Subcutaneous abdominal adipose tissue (tissue), 5 donors: ENCODE data around the gene TBC1D5.
"Not testable (repeated sequence)": the region's sequence is repeated elsewhere in the genome, so short reads cannot be mapped to it uniquely, and the experiment has no call there.

Source experiments
- H3K27ac ChIP-seq: one replicate; pipeline ENCODE4 v1.7.0; 2013; ENCODE audit warnings: low read depth, mild to moderate bottlenecking, inconsistent platforms, low read length, moderate library complexity
- H3K27me3 ChIP-seq, 5 donors: one replicate each; pipeline ENCODE4 v1.7.0; 2013; ENCODE audit warnings: low read length in 5 of 5, inconsistent platforms in 1 of 5; ENCODE audit not compliant: control insufficient read depth in 5 of 5, insufficient read depth in 4 of 5
- H3K36me3 ChIP-seq, 5 donors: one replicate each; pipeline ENCODE4 v1.7.0; 2013; ENCODE audit warnings: low read length in 5 of 5; ENCODE audit not compliant: control insufficient read depth in 5 of 5, insufficient read depth in 5 of 5
- H3K4me1 ChIP-seq, 5 donors: one replicate each; pipeline ENCODE4 v1.7.0; 2013; ENCODE audit warnings: low read length in 5 of 5, mild to moderate bottlenecking in 3 of 5, moderate library complexity in 1 of 5; ENCODE audit not compliant: control insufficient read depth in 5 of 5, insufficient read depth in 5 of 5
- H3K4me3 ChIP-seq, 5 donors: one replicate each; pipeline ENCODE4 v1.7.0; 2013; ENCODE audit warnings: low read length in 5 of 5, low read depth in 1 of 5
- H3K9ac ChIP-seq, 5 donors: one replicate each; pipeline ENCODE4 v1.7.0; 2013; ENCODE audit warnings: low read length in 5 of 5, mild to moderate bottlenecking in 4 of 5, moderate library complexity in 3 of 5
- H3K9me3 ChIP-seq, 5 donors: one replicate each; pipeline ENCODE4 v1.7.0; 2013; ENCODE audit warnings: low read length in 5 of 5; ENCODE audit not compliant: control insufficient read depth in 5 of 5
- donor health status: healthy.
- donor health status: healthy.
- donor health status: healthy.
- donor health status: healthy.
- donor health status: healthy.

Gene TBC1D5

GRCh38 chr3:17546500-17547255 lies 195.8 kb downstream of the TBC1D5 start:
- H3K27me3 ChIP-seq, result no peaks in the 10 kb centered on the region
- H3K27ac ChIP-seq, result no peak overlapping the region
- no peaks in the 10 kb centered on the region for H3K4me1 ChIP-seq
- peaks cover 0 to 3% (median 0%) of the 10 kb centered on the region in 5 donors for H3K36me3 ChIP-seq
- no peak overlapping the region for H3K9ac ChIP-seq
- no peaks in the 10 kb centered on the region for H3K9me3 ChIP-seq
- no peak overlapping the region for H3K4me3 ChIP-seq

DNA sequence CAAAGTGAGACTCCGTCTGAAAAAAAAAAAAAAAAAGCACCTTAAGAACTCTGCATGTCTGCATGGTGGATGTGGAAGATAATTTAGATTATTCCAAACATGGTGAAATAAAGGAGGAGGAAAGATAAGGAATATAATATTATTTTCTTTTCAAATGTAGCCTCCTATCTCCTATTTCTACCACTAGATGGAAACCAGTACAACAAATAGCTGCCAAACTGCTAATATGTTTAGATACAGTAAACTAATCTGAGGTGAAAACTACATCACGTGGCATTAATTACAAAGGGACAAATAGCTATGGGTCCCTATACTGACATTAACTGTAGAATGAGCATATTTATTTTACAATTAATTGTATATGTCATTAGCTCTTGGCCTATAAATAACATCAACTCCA lies 197.8 kb downstream of the TBC1D5 start:
- H3K27me3 ChIP-seq, result no peaks in the 10 kb centered on the region
- no peak overlapping the region for H3K4me3 ChIP-seq
- no peaks in the 10 kb centered on the region for H3K9me3 ChIP-seq
- no peak overlapping the region for H3K9ac ChIP-seq
- peaks cover 0 to 3% (median 0%) of the 10 kb centered on the region in 5 donors for H3K36me3 ChIP-seq
- H3K4me1 ChIP-seq, result no peaks in the 10 kb centered on the region
- no peak overlapping the region for H3K27ac ChIP-seq

GRCh38 chr3:17542591-17542990 lies 199.8 kb downstream of the TBC1D5 start:
- H3K4me1 ChIP-seq, result no peaks in the 10 kb centered on the region
- H3K36me3 ChIP-seq, result no peaks in the 10 kb centered on the region
- no peaks in the 10 kb centered on the region for H3K27me3 ChIP-seq
- no peak overlapping the region for H3K27ac ChIP-seq
- no peak overlapping the region for H3K9ac ChIP-seq
- H3K9me3 ChIP-seq, result no peaks in the 10 kb centered on the region
- no peak overlapping the region for H3K4me3 ChIP-seq

GRCh38 chr3:17539436-17539835 lies 203.0 kb downstream of the TBC1D5 start:
- Histone ChIP-seq H3K9ac (no peak overlapping the region), H3K4me1 (peaks cover 0 to 8% (median 4%) of the 10 kb centered on the region in 5 donors), H3K27me3 (no peaks in the 10 kb centered on the region), H3K36me3 (no peaks in the 10 kb centered on the region), H3K4me3 (no peak overlapping the region), H3K9me3 (no peaks in the 10 kb centered on the region), H3K27ac (no peak overlapping the region)

- Histone ChIP-seq H3K4me3 (no peak overlapping the region), H3K9ac (peak overlapping the region in 1 of 5 donors; percentile 32), H3K27me3 (no peaks in the 10 kb centered on the region), H3K27ac (no peak overlapping the region), H3K36me3 (no peaks in the 10 kb centered on the region), H3K9me3 (no peaks in the 10 kb centered on the region), H3K4me1 (peaks cover 0 to 8% (median 4%) of the 10 kb centered on the region in 5 donors)
Measured at GRCh38 chr3:17535274-17535673, 207.2 kb downstream of the TBC1D5 start.

DNA sequence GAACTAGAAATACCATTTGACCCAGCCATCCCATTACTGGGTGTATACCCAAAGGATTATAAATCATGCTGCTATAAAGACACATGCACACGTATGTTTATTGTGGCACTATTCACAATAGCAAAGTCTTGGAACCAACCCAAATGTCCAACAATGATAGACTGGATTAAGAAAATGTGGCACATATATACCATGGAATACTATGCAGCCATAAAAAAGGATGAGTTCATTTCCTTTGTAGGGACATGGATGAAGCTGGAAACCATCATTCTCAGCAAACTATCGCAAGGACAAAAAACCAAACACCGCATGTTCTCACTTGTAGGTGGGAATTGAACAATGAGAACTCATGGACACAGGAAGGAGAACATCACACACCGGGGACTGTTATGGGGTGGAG lies 210.0 kb downstream of the TBC1D5 start:
- H3K4me3 ChIP-seq, H3K9ac ChIP-seq, H3K4me1 ChIP-seq, H3K9me3 ChIP-seq, H3K27ac ChIP-seq, H3K36me3 ChIP-seq, H3K27me3 ChIP-seq: not testable (repeated sequence)

DNA sequence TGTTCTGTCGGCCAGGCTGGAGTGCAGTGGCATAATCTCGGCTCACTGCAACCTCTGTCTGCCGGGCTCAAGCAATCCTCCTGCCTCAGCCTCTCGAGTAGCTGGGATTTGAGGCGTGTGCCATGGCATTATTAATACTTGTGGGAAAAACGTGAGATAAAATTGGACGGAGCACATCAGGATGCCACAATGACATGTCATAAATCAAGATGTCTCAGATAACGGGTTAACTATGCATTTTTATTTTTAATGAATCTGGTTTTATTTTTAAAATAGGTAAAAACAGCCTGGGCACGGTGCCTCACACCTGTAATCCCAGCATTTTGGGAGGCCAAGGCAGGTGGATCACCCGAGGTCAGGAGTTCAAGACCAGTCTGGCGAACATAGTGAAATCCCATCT lies 212.8 kb downstream of the TBC1D5 start:
- Histone ChIP-seq H3K4me3 (no peak overlapping the region), H3K27me3 (no peaks in the 10 kb centered on the region), H3K4me1 (no peaks in the 10 kb centered on the region), H3K27ac (no peak overlapping the region), H3K9me3 (no peaks in the 10 kb centered on the region), H3K36me3 (no peaks in the 10 kb centered on the region), H3K9ac (no peak overlapping the region)

DNA sequence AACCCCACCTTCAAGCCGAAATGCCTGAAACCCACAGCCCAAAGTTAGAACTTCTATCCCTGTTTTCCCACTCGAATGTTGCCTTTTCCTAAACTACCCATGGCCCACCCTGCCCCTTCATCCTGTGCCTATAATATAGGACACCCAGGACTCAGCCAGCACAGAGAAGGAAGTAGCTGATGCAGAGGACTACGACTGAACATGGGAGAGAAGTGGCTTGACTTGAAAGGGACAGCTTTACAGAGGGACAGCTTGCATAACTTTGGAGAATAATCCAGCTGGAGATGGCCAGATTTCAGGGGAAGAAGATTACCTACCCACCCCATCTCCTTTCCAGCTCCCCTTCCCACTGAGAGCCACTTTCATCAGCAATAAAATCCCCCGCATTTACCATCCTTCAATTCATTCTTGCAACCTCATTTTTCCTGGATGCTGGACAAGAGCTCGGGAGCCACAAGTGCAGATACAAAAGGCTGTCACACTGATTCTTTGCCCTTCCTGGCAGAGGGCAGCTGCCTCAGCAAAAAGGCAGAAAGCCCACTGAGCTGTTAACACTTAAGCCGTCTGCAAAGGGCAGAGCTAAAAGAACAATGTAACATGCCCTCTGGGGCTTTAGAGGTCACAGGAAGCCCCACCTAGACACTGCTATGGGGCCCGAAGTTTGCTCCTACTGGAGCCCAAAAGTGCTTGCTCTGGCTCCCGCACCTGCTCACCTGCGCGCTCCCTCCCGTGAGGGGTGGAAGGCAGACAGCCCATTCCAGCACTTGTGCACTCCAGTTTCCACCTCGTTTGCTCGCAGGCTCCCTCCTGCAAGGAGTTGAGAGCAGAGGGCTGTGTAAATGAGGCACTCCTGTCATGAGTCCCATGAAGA lies 224.0 kb downstream of the TBC1D5 start:
- no peaks in the 10 kb centered on the region for H3K27me3 ChIP-seq
- no peaks in the 10 kb centered on the region for H3K4me1 ChIP-seq
- H3K9ac ChIP-seq, result no peak overlapping the region
- no peak overlapping the region for H3K4me3 ChIP-seq
- H3K27ac ChIP-seq, result no peak overlapping the region
- no peaks in the 10 kb centered on the region for H3K9me3 ChIP-seq
- peaks cover 0 to 5% (median 0%) of the 10 kb centered on the region in 5 donors for H3K36me3 ChIP-seq

GRCh38 chr3:17515445-17516234 lies 226.8 kb downstream of the TBC1D5 start:
- no peaks in the 10 kb centered on the region for H3K9me3 ChIP-seq
- H3K9ac ChIP-seq, result no peak overlapping the region
- no peaks in the 10 kb centered on the region for H3K27me3 ChIP-seq
- no peak overlapping the region for H3K27ac ChIP-seq
- no peaks in the 10 kb centered on the region for H3K4me1 ChIP-seq
- peaks cover 0 to 5% (median 0%) of the 10 kb centered on the region in 5 donors for H3K36me3 ChIP-seq
- no peak overlapping the region for H3K4me3 ChIP-seq
